ENCODE data around the gene FAM174B.
A peak's percentile ranks its signal among the peaks of the same experiment; 100 is the strongest.

The FAM174B gene

DNA sequence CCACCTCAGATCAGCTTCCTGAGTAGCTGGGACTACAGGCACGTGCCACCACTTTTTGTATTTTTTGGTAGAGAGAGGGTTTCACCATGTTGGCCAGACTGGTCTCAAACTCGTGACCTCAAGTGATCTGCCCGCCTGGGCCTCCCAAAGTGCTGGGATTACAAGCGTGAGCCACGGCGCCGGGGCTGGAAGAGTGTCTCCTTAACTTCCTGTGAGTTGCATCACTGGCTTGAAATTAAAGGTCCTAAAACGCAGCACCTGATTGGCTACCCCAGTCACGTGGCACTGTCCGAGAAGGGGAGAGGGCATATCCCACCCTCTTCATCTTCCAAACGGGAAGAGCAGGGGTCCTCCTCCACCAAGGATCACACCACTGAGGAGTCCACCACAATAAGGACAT lies 5.5 kb upstream of the FAM174B start:
- Mint-ChIP-seq H3K4me3 (no peak overlapping the region), H3K4me1 (ENCODE audit: low read depth in 2 of 2) (peaks cover 0 to 2% of the 10 kb centered on the region in 2 donors), H3K27ac (no peak overlapping the region), H3K9me3 (no peaks in the 10 kb centered on the region), H3K27me3 (peaks cover 44 to 50% of the 10 kb centered on the region in 2 donors), H3K36me3 (ENCODE audit: insufficient read depth) (no peaks in the 10 kb centered on the region)
- DNase-seq (no peak), ATAC-seq (replicated peaks) (no peak)

- H3K27ac Mint-ChIP-seq = no peak overlapping the region
- DNase-seq (no peak), ATAC-seq (replicated peaks) (no peak)
- peaks cover 0 to 7% of the 10 kb centered on the region in 2 donors for H3K4me1 Mint-ChIP-seq (ENCODE audit: low read depth in 2 of 2)
- no peaks in the 10 kb centered on the region for H3K9me3 Mint-ChIP-seq
- peaks cover 4% of the 10 kb centered on the region for H3K36me3 Mint-ChIP-seq (ENCODE audit: insufficient read depth)
- H3K4me3 Mint-ChIP-seq = no peak overlapping the region
- peaks cover 52 to 58% of the 10 kb centered on the region in 2 donors for H3K27me3 Mint-ChIP-seq
Measured at GRCh38 chr15:92657486-92657885, 1.9 kb upstream of the FAM174B start.

GRCh38 chr15:92656089-92656488 lies 514 bp upstream of the FAM174B start:
- H3K9me3 Mint-ChIP-seq = no peaks in the 10 kb centered on the region
- H3K36me3 Mint-ChIP-seq (ENCODE audit: insufficient read depth) = peaks cover 4% of the 10 kb centered on the region
- peaks cover 57 to 64% of the 10 kb centered on the region in 2 donors for H3K27me3 Mint-ChIP-seq
- peaks cover 0 to 7% of the 10 kb centered on the region in 2 donors for H3K4me1 Mint-ChIP-seq (ENCODE audit: low read depth in 2 of 2)
- ATAC-seq (replicated peaks) (no peak), DNase-seq (no peak)
- peak overlapping the region; percentile 40 to 61 for H3K4me3 Mint-ChIP-seq
- H3K27ac Mint-ChIP-seq = no peak overlapping the region

- Mint-ChIP-seq H3K4me1 (ENCODE audit: low read depth in 2 of 2) (peaks cover 0 to 7% of the 10 kb centered on the region in 2 donors), H3K36me3 (ENCODE audit: insufficient read depth) (peaks cover 4% of the 10 kb centered on the region), H3K9me3 (no peaks in the 10 kb centered on the region), H3K4me3 (peak overlapping the region; percentile 34 to 64), H3K27ac (no peak overlapping the region), H3K27me3 (peaks cover 57 to 65% of the 10 kb centered on the region in 2 donors)
- no peak for DNase-seq
- ATAC-seq (replicated peaks) = no peak
Measured at GRCh38 chr15:92654662-92655061, 913 bp downstream of the FAM174B start.

DNA sequence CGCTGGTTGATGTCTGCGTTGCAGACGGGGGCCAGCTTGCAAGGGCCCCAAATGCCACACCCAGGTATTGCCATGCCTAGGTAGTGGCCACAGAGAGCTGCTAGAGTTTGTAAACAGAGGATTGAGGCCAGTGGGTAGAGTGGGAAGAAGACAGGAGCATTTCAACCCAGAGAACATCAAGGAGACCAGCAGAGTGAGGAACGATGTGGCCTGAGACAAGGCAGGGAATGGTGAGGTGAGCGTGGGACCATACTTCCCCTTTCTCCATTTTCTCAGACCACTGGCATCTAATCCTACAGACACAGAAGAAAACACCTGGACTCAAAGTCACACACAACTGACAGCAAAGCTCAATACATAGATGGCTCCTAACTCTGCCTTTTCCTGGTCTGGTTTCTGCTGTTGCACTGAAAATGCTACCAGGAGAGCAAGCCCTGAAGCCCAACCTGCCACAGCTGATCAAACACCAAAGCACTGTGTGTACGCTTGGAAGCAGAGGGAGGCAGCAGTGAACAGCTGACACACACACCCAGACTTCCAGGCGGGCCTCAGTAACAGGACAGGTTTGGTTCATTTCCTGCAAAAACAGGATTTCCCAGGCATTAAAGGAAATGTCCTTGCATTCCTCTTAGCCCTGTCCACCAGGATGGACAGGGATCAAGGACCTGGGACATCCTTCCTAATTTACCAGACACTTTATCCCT lies 1.6 kb downstream of the FAM174B start:
- ATAC-seq (replicated peaks) (no peak), DNase-seq (no peak)
- peaks cover 4% of the 10 kb centered on the region for H3K36me3 Mint-ChIP-seq (ENCODE audit: insufficient read depth)
- peaks cover 57 to 65% of the 10 kb centered on the region in 2 donors for H3K27me3 Mint-ChIP-seq
- H3K4me1 Mint-ChIP-seq (ENCODE audit: low read depth in 2 of 2) = peaks cover 0 to 7% of the 10 kb centered on the region in 2 donors
- peak overlapping the region in 1 of 2 donors; percentile 64 for H3K4me3 Mint-ChIP-seq
- H3K27ac Mint-ChIP-seq = no peak overlapping the region
- no peaks in the 10 kb centered on the region for H3K9me3 Mint-ChIP-seq

GRCh38 chr15:92653366-92653765 lies 2.2 kb downstream of the FAM174B start:
- Mint-ChIP-seq H3K4me1 (ENCODE audit: low read depth in 2 of 2) (peaks cover 0 to 7% of the 10 kb centered on the region in 2 donors), H3K4me3 (no peak overlapping the region), H3K36me3 (ENCODE audit: insufficient read depth) (peaks cover 4% of the 10 kb centered on the region), H3K27me3 (peaks cover 57 to 65% of the 10 kb centered on the region in 2 donors), H3K9me3 (no peaks in the 10 kb centered on the region), H3K27ac (no peak overlapping the region)
- no peak for DNase-seq
- no peak for ATAC-seq (replicated peaks)

DNA sequence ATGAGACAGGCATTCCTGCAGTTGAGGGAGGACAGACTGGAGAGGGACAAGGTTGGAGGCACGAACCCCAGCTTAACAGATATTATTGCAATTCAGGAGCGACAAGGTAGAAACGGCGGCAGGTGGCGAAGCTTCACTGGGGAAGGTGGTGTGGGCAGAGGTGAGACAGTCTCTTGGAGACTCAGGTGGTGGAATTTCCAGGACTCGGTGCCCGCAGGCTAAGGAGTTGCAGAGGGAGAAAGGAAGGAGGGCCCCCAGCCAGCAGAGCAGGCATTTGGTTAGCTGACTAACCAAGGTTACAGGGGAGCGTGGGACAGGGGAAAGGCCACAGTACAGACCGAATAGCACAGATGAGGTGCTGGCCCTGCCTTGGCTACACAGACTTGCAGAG lies 3.0 kb downstream of the FAM174B start:
- peaks cover 4% of the 10 kb centered on the region for H3K36me3 Mint-ChIP-seq (ENCODE audit: insufficient read depth)
- DNase-seq = no peak
- no peak overlapping the region for H3K4me3 Mint-ChIP-seq
- H3K9me3 Mint-ChIP-seq = no peaks in the 10 kb centered on the region
- peaks cover 57 to 65% of the 10 kb centered on the region in 2 donors for H3K27me3 Mint-ChIP-seq
- no peak overlapping the region for H3K27ac Mint-ChIP-seq
- H3K4me1 Mint-ChIP-seq (ENCODE audit: low read depth in 2 of 2) = peaks cover 0 to 7% of the 10 kb centered on the region in 2 donors
- ATAC-seq (replicated peaks) = no peak

DNA sequence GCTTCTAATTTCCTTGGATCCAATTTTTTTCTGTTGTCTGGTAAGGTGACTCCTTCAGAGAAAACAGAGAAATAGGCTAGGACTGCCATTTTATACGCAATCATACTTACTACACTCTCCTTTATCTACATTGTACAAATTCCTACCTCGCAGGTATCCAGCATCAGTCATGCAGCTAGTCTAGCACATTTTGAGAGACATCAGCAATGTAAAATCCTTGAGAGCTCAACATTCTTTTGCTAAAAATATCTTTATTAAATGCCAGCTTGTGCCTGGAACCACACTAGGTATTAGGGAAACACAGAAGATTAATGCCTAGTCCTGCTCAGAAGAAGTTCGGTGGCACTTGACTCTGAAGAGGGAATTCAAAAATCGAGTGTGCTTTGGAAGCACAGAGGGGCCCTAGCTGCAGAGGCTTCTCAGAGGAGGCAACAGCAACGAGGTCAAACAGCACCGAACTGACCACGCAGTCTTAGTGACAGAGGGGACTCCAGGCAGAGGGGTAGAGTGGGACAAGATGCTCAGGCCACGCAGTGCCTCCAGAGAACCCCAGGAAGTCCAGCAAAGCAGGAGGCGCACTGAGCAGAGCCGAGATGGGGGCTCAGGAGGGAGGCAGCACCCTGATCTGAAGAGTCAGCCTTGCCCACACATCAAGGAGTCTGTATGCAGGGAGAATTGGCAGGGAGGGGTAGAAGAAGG lies 3.5 kb downstream of the FAM174B start:
- DNase-seq (no peak), ATAC-seq (replicated peaks) (no peak)
- Mint-ChIP-seq H3K27me3 (peaks cover 55 to 61% of the 10 kb centered on the region in 2 donors), H3K36me3 (ENCODE audit: insufficient read depth) (peaks cover 4% of the 10 kb centered on the region), H3K4me3 (no peak overlapping the region), H3K9me3 (no peaks in the 10 kb centered on the region), H3K27ac (no peak overlapping the region), H3K4me1 (ENCODE audit: low read depth in 2 of 2) (peaks cover 0 to 7% of the 10 kb centered on the region in 2 donors)

DNA sequence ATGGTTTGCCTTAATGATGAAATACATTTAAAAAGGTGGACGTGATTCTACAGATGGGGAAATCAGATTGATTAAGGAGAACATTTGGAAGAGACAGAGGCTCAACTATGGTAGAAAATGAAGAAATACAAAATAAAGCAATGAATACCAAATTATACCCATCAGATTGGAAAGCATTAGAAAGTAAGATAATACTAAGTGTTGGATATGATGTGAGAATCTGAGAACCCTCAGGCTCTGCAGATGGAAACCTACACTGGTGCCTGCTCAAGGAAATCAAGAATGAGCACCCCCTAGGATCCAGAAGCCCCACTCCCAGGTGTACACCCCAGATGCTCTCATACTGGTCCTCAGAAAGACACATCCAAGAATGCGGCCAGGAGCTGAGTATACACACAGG lies 4.6 kb downstream of the FAM174B start:
- H3K4me1 Mint-ChIP-seq (ENCODE audit: low read depth in 2 of 2) = peaks cover 0 to 4% of the 10 kb centered on the region in 2 donors

DNA sequence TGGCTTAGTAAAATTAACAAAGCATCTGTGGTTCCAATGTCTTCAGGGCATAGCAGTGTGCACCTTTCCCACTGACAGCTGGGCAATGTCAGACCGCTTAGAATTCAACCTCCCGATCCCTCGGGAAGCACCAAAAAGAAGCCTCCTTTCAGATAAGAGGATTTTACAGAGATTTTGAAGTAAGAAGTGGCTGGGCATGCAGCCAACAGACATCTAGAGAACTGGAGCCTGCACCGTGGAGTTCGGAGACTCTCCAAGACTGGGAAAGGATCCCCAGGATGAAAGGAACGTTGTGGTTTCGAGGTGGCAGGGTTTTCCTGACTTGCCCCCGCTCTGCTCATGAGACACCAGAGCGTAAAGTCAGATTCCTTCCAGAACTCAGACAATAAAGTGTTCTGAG lies 5.3 kb downstream of the FAM174B start:
- Mint-ChIP-seq H3K9me3 (no peaks in the 10 kb centered on the region), H3K36me3 (ENCODE audit: insufficient read depth) (peaks cover 4% of the 10 kb centered on the region), H3K27ac (no peak overlapping the region), H3K4me1 (ENCODE audit: low read depth in 2 of 2) (peaks cover 0 to 3% of the 10 kb centered on the region in 2 donors), H3K27me3 (peaks cover 60 to 65% of the 10 kb centered on the region in 2 donors), H3K4me3 (no peak overlapping the region)
- DNase-seq (no peak), ATAC-seq (replicated peaks) (no peak)

More for the DNA sequence above, 4.6 kb downstream of the FAM174B start:
- Mint-ChIP-seq H3K36me3 (ENCODE audit: insufficient read depth) (peaks cover 4% of the 10 kb centered on the region), H3K27me3 (peaks cover 55 to 61% of the 10 kb centered on the region in 2 donors), H3K4me3 (no peak overlapping the region), H3K27ac (no peak overlapping the region), H3K9me3 (no peaks in the 10 kb centered on the region)
- no peak for DNase-seq
- ATAC-seq (replicated peaks) = no peak

DNA sequence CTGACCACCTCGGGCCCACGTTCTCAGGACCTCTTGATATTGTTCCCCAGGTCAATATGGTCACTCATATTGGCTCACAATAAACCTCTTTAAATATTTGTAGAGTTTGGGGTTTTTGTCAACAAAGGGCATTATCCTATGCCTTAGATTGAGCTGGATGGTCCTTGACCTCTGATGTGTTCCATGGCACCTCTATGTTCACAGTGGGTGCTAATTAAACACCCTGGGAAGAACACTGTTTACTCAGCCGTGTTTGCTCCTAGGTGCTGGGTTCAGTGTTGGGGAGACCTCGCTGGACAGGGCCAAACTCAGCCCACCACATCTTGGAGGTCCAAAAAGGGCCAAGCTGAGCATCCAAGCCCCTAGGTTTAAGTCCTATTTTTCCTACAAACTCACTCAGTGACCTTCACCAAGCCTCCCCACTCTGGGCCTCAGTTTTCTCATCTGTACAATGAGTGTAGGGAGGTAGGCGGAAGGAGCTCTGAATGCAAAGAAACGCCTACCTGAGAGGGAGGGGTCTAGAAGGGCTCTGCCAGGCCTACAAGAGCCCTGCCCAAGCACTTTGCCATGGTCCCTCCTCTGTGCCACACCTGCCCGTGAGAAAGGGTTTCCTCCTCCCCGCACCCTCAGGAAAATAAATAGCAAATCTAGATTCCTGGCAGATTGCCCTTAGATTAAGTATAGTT lies 7.2 kb downstream of the FAM174B start:
- Mint-ChIP-seq H3K9me3 (no peaks in the 10 kb centered on the region), H3K27me3 (peaks cover 51 to 64% of the 10 kb centered on the region in 2 donors), H3K27ac (no peak overlapping the region), H3K4me1 (ENCODE audit: low read depth in 2 of 2) (no peaks in the 10 kb centered on the region), H3K4me3 (no peak overlapping the region), H3K36me3 (ENCODE audit: insufficient read depth) (no peaks in the 10 kb centered on the region)
- ATAC-seq (replicated peaks) (no peak), DNase-seq (no peak)

DNA sequence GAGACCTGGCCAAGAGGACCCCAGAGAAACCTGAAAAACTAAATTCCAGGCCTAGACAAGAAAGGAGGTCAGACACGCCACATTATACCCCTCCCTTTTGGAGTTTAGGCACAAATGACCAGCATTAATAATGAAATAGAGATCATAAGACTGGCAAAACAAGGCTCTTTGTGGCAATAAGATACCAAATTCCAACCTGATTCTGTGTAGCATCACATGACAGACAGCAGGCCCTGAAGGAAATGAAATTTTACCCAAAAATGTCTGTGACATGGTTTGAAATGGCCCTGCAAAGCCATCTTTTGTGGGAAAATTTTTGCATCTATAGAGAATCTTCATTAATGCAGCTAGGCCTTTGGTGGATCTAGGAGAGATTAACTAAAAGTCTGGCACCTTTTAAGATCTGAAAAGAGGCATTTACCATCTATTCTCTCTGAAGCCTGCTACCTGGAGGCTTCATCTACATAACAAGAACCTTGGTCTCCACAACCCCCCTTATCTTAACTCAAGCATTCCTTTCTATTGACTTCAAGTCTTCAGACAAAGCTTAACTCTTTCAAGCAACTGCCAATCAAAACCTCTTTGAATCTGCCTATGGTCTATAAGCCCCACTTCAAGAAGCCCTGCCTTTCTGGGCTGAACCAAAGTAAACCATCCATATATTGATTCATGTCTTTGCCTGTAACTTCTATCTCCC lies 8.0 kb downstream of the FAM174B start:
- DNase-seq (no peak), ATAC-seq (replicated peaks) (no peak)
- H3K4me3 Mint-ChIP-seq = no peak overlapping the region
- peaks cover 44 to 56% of the 10 kb centered on the region in 2 donors for H3K27me3 Mint-ChIP-seq
- no peaks in the 10 kb centered on the region for H3K4me1 Mint-ChIP-seq (ENCODE audit: low read depth in 2 of 2)
- H3K9me3 Mint-ChIP-seq = peaks cover 0 to 1% of the 10 kb centered on the region in 2 donors
- H3K27ac Mint-ChIP-seq = no peak overlapping the region
- no peaks in the 10 kb centered on the region for H3K36me3 Mint-ChIP-seq (ENCODE audit: insufficient read depth)

- Mint-ChIP-seq H3K27me3 (peaks cover 35 to 44% of the 10 kb centered on the region in 2 donors), H3K27ac (no peak overlapping the region), H3K36me3 (ENCODE audit: insufficient read depth) (no peaks in the 10 kb centered on the region), H3K4me3 (no peak overlapping the region), H3K4me1 (ENCODE audit: low read depth in 2 of 2) (no peaks in the 10 kb centered on the region), H3K9me3 (peaks cover 0 to 3% of the 10 kb centered on the region in 2 donors)
- no peak for ATAC-seq (replicated peaks)
- no peak for DNase-seq
Measured at GRCh38 chr15:92646216-92646615, 9.4 kb downstream of the FAM174B start.
